HepG2 (cell line): ENCODE results near the gene STARD6. TPM values are rescaled to one million over a fixed set of nuclear protein-coding genes. Genes with fewer than 3 reads are reported as not detected.

Experiments
- polyA plus RNA-seq, 8 experiments: library from polyadenylated mRNA; depleted of rRNA in 3 of 8; stranded (reverse) in 7 of 8; unstranded in 1 of 8; fragments of >200 nt; fragmentation: Illumina TruSeq in 4 of 8; extraction: Trizol in 4 of 8; gene quantifications; 2 replicates each; pipeline versions ENCODE4 v1.2.1 to v1.2.3, GENCODE V29; 2011 to 2016; ENCODE audit warnings: low read depth in 4 of 8, missing spikeins in 1 of 8, mixed read lengths in 1 of 8; ENCODE audit not compliant: insufficient read depth in 1 of 8
- small RNA-seq, 3 experiments: library from RNA; depleted of rRNA; stranded (forward); fragments of <200 nt; gene quantifications; one replicate each; pipeline ENCODE3, GENCODE V24; 2012; ENCODE audit warnings: low read depth in 2 of 3, low replicate concordance in 1 of 3; ENCODE audit not compliant: insufficient read length in 3 of 3, insufficient read depth in 2 of 3
- total RNA-seq, 5 experiments: library from RNA; depleted of rRNA; stranded (reverse); fragments of >200 nt; fragmentation: Illumina TruSeq; extraction: Trizol; gene quantifications; 2 replicates each; pipeline ENCODE4 v1.2.3, GENCODE V29; 2016; ENCODE audit warnings: low read depth in 1 of 5

Gene STARD6
- total and polyA plus RNA-seq, 2 of the 13 experiments (the other 11 are each of a cell fraction or from before 2014, with no cell fraction given), result not detected

Small RNA genes lying within 50 kb of the gene (small RNA-seq; reads per million reads assigned to genes)
- 0 reads per million in 3 experiments for gene SNRPGP2

Other genes with a start within 250 kb of the STARD6 start
- 38.5 and 48.6 TPM in 2 replicates for gene MBD2, start 133.2 kb downstream of the STARD6 start, total RNA-seq (2016; rRNA removed; fragmentation: Illumina TruSeq; extraction: Trizol)
- 15.1 and 19.1 TPM in 2 replicates for gene MBD2, start 133.2 kb downstream of the STARD6 start, polyA plus RNA-seq (2011; rRNA removed)
- 14.1 and 16.8 TPM in 2 replicates for gene POLI, start 88.3 kb downstream of the STARD6 start, total RNA-seq (2016; rRNA removed; fragmentation: Illumina TruSeq; extraction: Trizol)
- 17.2 and 21.2 TPM in 2 replicates for gene POLI, start 88.3 kb downstream of the STARD6 start, polyA plus RNA-seq (2011; rRNA removed)
- gene C18orf54, start within 50 bp of the STARD6 start, total RNA-seq (2016; rRNA removed; fragmentation: Illumina TruSeq; extraction: Trizol), result 2.5 and 8.1 TPM in 2 replicates
- 0.94 and 1.8 TPM in 2 replicates for gene C18orf54, start within 50 bp of the STARD6 start, polyA plus RNA-seq (2011; rRNA removed)
- not detected in 2 replicates for gene DYNAP, start 233.4 kb upstream of the STARD6 start, total RNA-seq (2016; rRNA removed; fragmentation: Illumina TruSeq; extraction: Trizol)
- not detected in 2 replicates for gene DYNAP, start 233.4 kb upstream of the STARD6 start, polyA plus RNA-seq (2011; rRNA removed)